NCI-H146 treated with DMSO at 0.1 percent for 48 hours (cell line): Measurements from ENCODE around the gene RNF113B.

Experiments used
- DNase-seq: peaks from one replicate; lab custom pipeline; 2025; ENCODE audit not compliant: unreplicated experiment; lab: John Stamatoyannopoulos, UW

Gene RNF113B

DNA sequence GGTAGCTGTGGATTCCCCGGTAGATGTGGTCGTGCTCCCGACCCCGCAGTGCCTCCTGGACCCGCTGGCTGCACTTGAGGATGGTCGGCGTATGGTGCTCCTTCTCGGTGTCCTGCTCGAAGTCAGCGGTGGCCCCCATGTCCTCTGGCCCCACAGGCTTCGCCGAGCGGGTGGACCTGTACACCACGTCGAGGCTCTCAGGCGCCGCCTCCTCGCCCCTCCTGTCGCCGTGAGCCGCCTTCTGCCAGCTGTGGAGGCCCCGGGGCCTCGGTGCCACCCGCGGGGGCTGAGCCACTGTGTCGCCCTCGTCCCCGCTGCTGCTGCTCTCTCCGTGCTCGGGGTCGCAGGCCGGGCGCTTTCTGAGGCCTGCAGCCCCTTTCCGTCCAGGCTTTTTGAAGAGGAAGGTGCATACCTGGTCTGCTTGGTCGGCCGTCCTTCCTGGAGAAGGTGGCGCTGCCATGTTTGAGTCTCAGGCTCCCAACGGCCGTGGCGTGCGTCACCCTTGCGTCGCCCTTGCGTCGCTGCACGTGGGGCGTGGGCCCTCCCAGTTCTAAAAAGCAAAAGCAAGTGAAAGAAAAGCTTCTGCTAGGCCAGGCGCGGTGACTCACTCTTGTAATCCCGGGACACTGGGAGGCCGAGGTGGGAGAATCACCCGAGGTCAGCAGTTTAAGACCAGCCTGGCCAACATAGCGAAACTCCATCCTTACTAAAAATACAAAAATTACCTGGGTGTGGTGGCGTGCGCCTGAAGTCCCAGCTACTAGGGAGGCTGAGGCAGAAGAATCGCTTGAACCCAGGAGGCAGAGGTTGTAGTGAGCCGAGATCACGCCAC, at the start of gene RNF113B:
Gene RNF113B (minus strand): TSS at position 493 of the 832 bp plus-strand sequence. CDS start 33 bp downstream, at position 460.
- DNase-seq: no peak

DNA sequence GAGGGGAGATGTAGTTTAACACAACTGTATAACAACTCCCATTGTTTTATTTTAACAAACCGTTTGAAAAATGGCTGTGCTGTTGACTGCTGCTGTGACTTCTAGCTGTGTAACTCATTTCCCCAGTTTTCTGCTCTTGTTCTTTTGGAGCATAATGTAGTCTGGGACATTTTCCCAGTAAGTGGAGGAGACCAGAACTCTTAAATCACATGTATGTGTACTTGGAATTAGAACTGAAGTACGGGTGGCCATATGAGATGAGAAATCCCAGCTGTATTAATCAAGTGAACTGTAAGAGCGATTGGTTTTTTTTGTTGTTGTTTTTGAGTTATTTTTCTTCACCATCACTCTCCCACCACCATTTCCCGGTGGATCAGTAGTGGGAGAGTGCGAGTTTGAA, 49.4 kb upstream of the RNF113B start:
- DNase-seq: no peak

DNA sequence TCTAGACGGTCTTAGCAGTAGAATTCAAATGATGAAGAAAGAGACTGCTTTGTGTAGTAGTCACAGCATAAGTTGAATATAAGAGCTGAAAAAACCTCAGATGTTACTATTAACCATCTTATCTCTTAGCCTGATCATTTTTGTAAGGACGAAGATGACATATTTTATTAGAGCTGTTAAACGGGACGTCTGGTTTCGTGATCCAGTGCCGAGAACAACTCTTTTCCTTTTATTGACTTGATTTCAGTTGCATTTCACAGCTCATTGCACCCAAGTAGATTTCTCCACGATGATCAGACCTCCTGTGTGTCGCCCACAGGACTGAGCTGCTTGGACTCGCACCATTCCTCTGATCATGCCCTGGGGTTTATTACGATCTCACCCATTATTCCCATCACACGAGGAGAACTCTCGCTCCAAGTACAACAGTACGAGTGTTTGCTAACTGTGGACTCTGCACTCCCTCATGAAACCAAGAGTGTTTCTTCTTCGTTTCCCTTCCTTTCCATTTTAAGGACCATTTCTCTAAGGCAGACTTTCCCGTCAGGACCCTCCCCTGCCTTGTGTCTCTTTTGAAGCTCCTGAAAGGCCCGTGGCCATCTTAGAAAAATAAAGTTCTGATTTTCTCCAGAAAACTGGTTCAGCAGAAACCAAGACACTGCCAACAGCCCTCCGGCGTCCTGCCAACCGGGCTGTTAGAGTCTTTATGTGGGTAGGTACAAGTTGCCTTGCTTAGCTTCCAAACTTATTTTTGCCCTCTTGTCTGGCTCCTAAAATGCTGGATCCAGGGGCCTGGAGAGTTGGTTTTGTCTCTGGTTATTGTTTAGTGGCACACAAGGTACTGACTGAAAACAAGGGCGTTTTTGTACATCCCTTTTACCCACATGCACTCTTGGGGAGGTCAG, 48.2 kb upstream of the RNF113B start:
- DNase-seq: no peak

DNA sequence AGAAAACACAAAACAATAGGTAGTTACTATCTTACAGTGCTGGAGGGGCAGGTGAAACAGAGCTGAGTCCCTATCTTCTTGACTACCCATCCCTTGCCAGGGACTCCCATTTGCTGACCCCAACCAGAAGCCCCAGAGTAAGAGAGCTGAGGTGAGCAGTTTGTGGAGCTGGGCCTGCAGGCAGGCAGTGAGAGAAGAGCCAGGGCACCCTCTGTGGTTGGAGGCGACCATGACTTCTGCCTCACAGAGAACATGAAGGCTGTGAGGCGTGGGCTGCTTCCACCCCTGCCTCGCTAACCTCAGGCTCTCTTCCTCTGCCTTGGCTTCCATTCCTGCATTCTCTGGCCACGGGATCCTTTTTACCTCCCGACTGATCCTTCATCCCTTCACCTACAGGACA, 47.5 kb upstream of the RNF113B start:
- DNase-seq: no peak

DNA sequence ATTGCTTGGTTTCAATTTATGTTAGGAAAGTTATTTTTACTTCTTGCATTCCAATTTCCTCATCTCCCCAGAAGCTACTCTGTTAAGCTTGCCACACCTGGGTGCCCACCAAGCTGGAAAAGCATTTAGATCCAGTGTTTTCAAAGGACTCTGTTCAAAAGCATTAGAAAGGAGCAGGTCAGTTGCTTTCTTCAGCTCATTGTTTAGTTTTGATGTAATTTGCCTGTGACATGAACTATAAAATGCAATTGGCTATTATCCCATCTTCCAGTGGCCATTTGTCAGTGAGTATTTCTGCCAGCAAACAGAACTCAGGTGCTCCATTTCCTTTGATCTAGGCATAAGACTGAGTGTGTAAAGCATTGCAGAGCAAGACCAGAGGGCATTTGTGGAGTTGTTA, 46.7 kb upstream of the RNF113B start:
- DNase-seq: no peak

DNA sequence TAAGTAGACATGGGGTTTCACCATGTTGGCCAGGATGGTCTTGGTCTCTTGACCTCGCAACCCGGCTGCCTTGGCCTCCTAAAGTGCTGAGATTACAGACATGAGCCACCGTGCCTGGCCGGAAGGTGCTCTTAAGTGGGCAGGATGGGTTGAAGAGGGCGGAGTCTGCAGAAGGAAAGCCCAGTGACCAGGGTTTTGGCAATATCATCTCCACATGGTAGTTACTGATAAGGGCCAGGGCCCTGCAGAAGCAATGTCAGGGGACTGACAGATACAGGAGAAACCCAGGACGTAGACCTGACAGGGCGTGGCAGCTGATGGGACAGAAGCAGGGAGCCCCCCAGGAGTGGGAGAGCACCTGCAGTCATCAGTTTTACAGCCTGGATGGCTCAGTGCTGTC, 45.7 kb upstream of the RNF113B start:
- DNase-seq: no peak

DNA sequence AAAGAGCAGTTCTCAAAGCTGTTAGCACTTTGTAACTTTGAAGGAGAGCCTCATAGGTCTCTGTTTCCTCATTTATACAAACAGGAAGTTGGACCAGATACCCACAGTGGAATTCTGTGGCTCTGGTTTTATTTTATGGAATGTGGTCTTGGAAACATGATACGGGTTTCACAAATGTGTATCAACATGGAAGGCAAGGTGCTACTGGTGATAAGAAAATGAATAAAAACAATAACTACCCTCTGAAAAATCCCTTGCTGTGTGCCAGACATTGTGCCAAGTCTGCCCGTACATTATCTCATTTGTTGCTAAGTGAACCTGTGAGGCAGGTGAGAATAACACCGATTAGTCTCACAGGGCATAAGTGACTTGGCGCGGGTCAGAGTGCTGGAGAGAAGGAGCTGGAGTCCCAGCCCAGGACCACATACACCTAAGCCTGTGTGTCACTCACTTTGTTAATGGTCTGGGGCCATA, 45.0 kb upstream of the RNF113B start:
- DNase-seq: no peak

DNA sequence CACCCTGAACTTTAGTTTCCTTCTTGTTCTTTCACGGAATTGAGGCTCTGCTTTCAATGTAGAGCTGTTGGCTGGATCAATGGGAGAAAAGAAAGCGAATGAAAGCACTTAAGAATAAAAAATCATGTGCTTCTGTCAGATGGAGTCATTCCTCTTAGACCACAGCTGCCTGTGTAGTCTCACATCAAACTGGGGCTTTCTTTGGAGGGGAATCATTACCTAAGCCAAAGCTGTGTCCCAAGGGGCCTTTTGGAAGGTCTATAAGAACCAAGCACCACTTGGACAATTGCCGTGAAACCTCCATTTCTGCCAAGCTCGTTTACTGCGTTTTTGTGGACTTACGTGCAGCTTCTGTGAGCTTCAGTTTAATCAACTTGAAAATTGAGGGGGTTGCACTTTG, 44.2 kb upstream of the RNF113B start:
- no peak for DNase-seq

DNA sequence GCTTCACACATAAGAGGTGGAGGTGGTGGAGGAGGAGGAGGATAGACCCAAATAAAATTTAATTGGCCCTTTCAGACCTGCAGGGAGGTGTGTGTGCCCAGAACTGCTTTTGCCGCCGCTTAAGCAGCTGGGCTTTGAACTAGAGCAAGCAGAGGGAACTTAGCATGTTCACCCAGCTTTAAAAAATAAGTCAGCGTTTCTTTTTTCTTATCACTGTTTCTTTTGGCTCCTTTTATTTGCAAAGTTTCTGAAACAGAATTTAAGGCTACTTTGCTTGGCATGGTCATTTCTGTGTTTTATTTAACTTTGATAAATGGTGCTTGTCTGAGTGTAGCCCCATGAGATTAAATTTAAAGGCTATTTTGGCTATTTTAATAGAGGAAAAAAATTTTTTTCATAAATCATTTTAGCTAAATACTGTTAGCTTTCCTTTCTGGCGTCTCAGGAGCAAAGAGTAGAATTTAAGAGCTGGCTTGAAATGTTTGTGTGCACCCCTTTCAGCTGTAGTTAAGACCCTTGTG, 43.3 kb upstream of the RNF113B start:
- no peak for DNase-seq

DNA sequence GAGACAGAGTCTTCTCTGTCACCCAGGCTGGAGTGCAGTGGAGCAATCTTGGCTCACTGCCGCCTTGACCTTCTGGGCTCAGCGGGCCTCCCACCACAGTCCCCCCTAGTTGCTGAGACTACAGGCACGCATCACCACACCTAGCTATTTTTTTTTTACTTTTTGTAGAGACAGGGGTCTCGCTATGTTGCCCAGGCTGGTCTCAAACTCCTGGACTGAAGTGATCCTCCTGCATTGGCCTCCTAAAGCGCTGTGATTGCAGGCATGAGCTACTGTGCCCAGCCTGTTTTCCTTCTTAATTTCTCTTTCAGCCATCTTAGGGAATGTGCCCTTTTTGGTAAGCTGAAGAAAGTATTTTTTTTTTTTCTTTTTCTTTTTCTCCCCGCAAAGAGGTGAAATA, 42.6 kb upstream of the RNF113B start:
- DNase-seq: no peak

DNA sequence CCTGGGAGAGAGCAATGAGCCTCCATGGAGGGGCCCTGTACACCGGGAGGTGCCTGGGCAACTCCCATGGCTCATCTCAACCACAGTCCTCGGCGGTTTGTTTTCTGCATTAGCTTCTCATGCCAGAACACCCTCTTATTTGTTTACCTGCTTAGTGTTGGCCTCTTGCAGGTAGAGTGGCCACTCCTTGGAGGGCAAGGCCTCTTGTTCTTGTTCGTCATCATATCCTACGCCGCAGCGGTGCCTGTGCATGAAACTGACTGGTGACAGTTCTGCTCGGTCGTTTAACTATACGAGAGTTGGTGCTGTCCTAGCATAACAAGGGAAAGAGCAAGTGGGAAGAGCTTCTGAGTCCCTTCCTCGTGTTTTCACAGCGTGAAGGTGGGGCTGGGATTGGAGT, 40.5 kb upstream of the RNF113B start:
- no peak for DNase-seq

DNA sequence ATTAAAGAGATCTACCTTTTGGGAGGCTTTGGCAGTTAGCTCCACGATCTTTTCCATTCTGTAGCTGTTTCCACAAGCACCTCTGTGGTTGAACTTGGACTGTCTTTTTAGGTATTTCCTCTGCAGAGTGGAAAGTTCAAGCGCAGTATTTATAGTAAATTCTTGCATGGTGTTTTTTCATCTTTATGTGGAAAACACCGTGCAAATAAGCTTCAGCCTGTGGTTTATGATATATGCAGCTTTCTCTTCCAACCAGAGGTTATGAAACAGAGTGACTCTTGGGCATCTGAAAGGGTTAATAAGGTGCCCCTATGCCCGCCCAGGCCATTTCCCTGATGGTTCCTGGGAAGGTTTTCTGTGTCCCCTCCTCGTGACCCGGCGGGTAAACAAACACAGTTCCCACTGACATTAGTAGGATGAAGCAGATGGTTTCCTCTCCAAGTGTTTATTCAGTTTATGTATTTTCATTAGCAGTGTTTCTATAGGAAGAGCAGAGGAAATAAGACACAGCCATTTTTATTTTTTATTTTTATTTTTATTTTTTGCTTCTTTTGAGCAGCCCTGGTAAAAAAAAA, 39.7 kb upstream of the RNF113B start:
- no peak for DNase-seq

DNA sequence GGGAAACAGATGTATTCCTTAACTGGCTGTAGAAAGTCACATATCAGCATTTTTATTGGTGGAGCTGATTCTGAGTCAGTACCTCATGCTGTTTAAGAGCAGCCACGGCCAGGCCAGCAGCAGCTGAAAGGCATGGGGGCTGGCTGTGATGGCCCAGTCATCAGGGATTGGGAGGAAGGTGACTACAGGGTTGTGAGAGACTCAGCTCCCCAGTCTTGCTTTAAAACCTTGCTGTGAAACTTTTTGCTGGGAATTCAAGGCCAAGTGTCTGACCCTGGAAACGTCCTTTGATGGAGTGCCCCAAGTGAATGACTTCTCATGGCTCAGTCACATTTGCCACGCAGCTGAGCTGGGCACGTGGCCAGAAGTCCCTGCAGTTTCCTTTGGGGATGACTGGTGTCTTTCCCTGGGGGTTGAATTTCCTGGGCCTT, 39.1 kb upstream of the RNF113B start:
- no peak for DNase-seq

DNA sequence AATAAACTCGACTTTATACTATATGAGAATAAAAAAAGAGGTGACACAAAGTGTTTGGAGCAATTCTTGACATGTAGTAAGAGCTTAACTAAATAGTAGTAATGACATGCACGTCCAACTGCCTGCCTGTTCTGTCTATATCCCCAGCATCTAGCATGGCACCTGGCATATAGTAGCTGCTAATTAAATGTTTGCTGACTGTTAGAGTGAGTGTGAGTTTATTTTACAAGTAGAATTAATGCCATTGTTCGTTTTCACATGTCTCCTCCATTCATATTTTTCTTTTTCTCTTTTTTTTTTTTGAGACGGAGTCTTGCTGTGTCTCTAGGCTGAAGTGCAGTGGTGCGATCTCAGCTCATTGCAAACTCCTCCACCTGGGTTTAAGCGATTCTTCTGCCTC, 38.4 kb upstream of the RNF113B start:
- DNase-seq: no peak

DNA sequence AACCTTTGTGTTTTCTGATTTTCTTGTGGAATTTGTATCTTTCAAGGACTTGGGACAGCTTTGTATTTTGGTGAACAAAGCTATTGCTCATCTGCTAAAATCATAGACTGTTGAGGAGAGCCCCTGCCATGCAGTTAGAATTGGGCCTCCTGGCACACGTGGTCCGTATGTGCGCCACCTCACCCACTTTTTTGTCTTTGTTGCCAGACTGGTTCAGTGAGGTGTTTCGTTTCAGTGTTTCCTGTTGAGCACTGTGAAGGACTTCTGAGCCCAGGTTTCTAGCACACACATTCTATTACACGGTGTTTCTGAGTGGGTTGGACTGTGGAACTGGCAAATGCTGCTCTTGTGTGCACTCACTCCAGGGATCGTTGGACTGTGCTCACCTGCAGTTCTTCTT, 37.6 kb upstream of the RNF113B start:
- DNase-seq: no peak

DNA sequence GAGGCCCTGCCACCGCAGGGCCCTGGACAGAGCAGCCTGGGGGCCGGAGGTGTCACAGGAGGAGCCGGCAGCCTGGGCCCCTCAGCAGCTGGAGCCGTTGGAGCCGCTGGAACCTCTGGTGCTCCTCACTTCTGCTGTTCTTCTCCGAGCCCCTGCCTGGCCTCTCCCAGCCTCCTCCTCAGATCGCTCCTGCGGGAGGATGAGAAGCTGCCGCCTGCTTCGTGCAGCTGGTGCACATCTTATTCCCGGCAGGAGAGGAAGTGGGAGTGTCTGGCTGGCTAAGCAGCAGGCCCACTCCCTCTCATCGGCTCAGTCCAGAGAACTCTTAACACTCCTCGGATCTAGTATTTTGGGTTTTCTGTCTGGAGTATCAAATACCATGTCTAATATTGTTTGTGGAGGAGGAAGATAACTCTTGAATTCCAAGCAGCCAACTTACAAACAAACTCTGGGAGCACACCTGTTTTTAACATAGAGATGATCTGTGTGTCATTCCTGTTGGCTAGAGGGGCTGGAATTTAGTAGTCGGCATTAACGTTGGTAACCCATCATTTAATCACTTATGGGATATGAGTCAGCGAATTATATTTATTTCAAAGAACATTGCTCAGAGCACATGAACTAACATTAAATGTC, 37.1 kb upstream of the RNF113B start:
- DNase-seq: no peak

DNA sequence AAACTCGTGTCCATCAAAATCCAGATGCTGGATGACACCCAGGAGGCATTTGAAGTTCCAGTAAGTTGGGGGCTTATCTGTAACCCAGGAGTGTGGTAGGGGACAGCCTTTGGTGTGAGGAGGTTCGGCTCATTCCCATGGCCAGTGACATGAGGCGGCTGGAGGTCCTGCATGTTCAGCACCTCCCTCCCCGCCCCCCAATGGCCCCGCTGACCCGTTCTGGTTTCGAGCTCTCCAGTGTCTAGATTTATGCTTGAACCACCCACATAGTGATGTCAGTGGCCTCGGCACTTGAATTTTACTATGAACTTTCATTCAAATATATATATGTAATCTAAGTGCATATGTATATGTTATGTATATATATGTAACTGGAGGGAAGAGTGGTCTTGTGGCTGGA, 36.3 kb upstream of the RNF113B start:
- DNase-seq: no peak

DNA sequence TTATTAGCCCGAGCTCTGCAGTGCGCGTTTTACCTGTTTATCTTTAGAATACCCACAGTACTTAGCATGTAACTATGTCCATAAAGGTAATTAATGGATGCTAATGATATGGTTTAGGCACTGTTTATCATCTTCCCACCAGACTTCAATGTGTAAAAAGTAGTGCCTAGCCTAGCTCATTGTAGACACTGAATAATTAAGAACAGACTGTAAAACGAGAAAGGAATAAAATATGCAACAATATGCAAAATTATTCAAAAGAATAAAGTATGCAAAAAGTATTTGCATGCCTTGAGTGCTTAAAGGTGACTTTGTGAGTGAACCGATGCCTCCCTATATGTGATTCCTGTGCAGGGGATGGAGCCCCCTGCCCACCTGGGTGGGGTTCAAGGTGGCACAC, 35.7 kb upstream of the RNF113B start:
- no peak for DNase-seq

DNA sequence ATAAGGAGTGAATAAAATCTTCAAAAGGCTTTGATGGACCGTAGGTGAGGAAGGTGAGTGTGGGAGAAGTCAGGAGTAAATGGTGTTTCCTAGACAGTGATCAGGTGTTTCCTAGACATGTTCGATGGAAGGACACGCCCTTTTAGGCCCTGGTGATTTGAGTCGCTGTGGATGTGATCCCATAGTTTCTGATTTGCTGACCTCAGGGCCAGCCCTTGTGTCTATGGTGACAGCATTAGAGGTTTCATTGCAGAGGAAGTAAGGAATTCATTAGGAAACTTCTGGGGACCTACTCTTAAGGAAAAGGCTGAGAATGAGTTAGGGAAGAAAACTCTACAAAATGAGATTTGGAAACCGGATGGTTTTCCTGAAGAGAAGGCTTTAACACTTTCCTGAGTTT, 31.5 kb upstream of the RNF113B start:
- DNase-seq: no peak

DNA sequence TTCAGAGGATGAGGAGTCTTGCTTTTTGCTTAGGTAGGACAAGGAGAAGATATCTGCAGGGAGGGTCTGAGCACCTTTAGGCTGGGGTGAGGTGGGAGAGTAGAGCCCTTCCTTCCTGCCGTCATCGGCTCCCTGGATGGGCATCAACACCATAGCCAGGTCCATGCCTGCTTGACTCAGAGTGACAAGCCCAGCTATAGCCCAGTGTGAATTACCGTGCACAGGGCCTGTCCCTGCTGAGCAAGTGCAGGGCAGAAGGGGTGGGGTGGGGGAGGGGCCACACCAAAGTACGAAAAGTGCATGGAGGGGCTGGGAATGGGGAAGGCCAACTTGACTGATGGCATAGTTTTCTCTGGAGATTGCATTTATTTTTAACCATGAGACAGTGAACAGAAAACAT, 30.3 kb upstream of the RNF113B start:
- DNase-seq: no peak

DNA sequence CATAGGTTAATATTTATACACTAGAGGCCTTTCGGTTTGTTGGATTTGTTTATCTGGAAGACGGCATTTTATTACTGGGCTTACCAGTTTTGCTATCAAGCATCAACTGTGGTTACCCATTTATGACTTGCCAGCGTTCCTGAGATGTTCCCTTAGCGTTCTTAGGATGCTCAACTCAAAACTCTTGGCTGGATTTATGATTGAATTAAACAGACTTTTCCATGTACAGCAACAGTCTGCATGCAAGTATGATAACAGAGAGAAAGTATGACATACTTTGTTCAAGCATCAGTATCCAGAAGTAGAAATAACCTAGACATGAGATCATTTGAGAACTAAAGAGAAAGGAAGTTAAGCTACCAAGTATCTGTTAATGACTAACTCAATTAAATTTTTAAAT, 29.9 kb upstream of the RNF113B start:
- no peak for DNase-seq
